GM12878 (cell line): ENCODE measurements around the gene P2RX2. TPM values are rescaled to one million over a fixed set of nuclear protein-coding genes. Genes with fewer than 3 reads are reported as not detected.

Experiments
- ATAC-seq: fragments of 200-7000 bp; cut with Tn5 transposase; 3 replicates; pipeline ENCODE4 v1.9.1; 2020; ENCODE audit warnings: mild to moderate bottlenecking, moderate library complexity
- BruUV-seq: library from RNA; stranded (reverse); fragments of 400-500 nt; replicated peaks from 2 replicates; lab custom pipeline; 2021; lab: Mats Ljungman, UMichigan
- CTCF ChIA-PET: fragments of 300-600 bp; sonication (Branson Sonifier 250); formaldehyde crosslinking; extraction: SDS; loops from one replicate; lab custom pipeline; 2021; ENCODE audit warnings: inconsistent platforms; lab: Yijun Ruan, JAX
- POLR2A ChIA-PET: fragments of 350-600 bp; formaldehyde crosslinking; extraction: SDS; loops from one replicate; lab custom pipeline; 2021; ENCODE audit warnings: inconsistent platforms; lab: Charles Lee
- RAD21 ChIA-PET: fragments of 300-600 bp; sonication (Branson Sonifier 250); formaldehyde crosslinking; loops from one replicate; lab custom pipeline; 2023; ENCODE audit warnings: antibody characterized with exemption; ENCODE audit not compliant: unreplicated experiment; lab: Charles Lee
- SMC1A ChIA-PET: fragments of 300-600 bp; sonication (Branson Sonifier 250); formaldehyde crosslinking; loops from one replicate; lab custom pipeline; 2023; ENCODE audit not compliant: unreplicated experiment, uncharacterized antibody; lab: Charles Lee
- DNase-seq: peaks from one replicate; pipeline ENCODE4 v3.0.0-alpha.2; 2011; ENCODE audit warnings: low read depth, low spot score
- FAIRE-seq: peaks from 3 replicates; lab custom pipeline; 2011; peaks lifted over from hg19 to GRCh38; lab: Jason Lieb, UNC
- H2AFZ ChIP-seq: 2 replicates; pipeline ENCODE4 v1.6.0; 2011; ENCODE audit warnings: low read depth, low read length, control low read depth; ENCODE audit not compliant: control insufficient read depth
- H3K27ac ChIP-seq: 2 replicates; pipeline ENCODE4 v1.5.1; 2011; ENCODE audit warnings: control low read depth; ENCODE audit not compliant: control insufficient read depth, insufficient read depth
- H3K27me3 ChIP-seq, 2 experiments: replicated peaks in 1 of 2; 2 replicates each; pipeline versions ENCODE4 v1.6.0 to v1.6.1; 2011; ENCODE audit warnings: low read length in 1 of 2; ENCODE audit not compliant: control insufficient read depth in 2 of 2, insufficient read depth in 2 of 2
- H3K36me3 ChIP-seq, 2 experiments: 2 replicates each; pipeline ENCODE4 v1.5.1; 2011; ENCODE audit warnings: low read length in 1 of 2; ENCODE audit not compliant: control insufficient read depth in 2 of 2, insufficient read depth in 2 of 2
- H3K4me1 ChIP-seq: 2 replicates; pipeline ENCODE4 v1.6.1; 2011; ENCODE audit warnings: mild to moderate bottlenecking, low read length, moderate library complexity, mixed read lengths; ENCODE audit not compliant: control insufficient read depth, insufficient read depth
- H3K4me2 ChIP-seq: 2 replicates; pipeline ENCODE4 v1.6.0; 2011; ENCODE audit warnings: control low read depth; ENCODE audit not compliant: control insufficient read depth, insufficient read depth
- H3K4me3 ChIP-seq: fragments of 200-600 bp; sonication (generic); 2 replicates; pipeline ENCODE4 v1.5.1; 2016
- H3K79me2 ChIP-seq: 2 replicates; pipeline ENCODE4 v1.6.0; 2011; ENCODE audit warnings: low read length; ENCODE audit not compliant: control insufficient read depth, insufficient read depth
- H3K9ac ChIP-seq: 2 replicates; pipeline ENCODE4 v1.8.0; 2011; ENCODE audit warnings: low read length, control low read depth, mixed read lengths; ENCODE audit not compliant: control insufficient read depth, insufficient read depth
- H3K9me3 ChIP-seq: replicated peaks from 3 replicates; pipeline ENCODE4 v1.5.1; 2011; ENCODE audit warnings: mild to moderate bottlenecking, low read length; ENCODE audit not compliant: control insufficient read depth, insufficient read depth
- H4K20me1 ChIP-seq: 2 replicates; pipeline ENCODE4 v1.6.0; 2011; ENCODE audit not compliant: control insufficient read depth, insufficient read depth
- NBN ChIP-seq: fragments of 450-650 bp; IDR thresholded peaks from 2 replicates; pipeline ENCODE4 v1.6.1; 2016
- NFYA ChIP-seq: IDR thresholded peaks from 2 replicates; pipeline ENCODE4 v1.6.1; 2011; ENCODE audit warnings: low read depth, mild to moderate bottlenecking, low read length, improper control_type of control experiment, borderline replicate concordance
- WGBS: methylation state at CpG from one replicate; pipeline ENCODE4 v1.1.6; 2016; ENCODE audit warnings: low lambda C conversion rate; ENCODE audit not compliant: insufficient replicate concordance, insufficient coverage; ENCODE audit errors: missing lambda C conversion rate; 5-methylcytosine and 5-hydroxymethylcytosine counted together
- in situ Hi-C: fragments of 300-500 bp; cut with MboI; formaldehyde crosslinking; loops from 9 replicates; pipeline ENCODE4 v1.14.3; 2018; ENCODE audit warnings: mixed read lengths
- intact Hi-C: fragments of 100-400 bp; cut with micrococcal nuclease; formaldehyde crosslinking; loops from one replicate; pipeline ENCODE4 v1.14.2; 2022; ENCODE audit not compliant: unreplicated experiment
- polyA plus RNA-seq, 11 experiments: library from polyadenylated mRNA; depleted of rRNA in 4 of 11; unstranded in 6 of 11; stranded (reverse) in 5 of 11; fragments of >200 nt; fragmentation: Nextera tagmentation in 4 of 11; fragmentation: Illumina TruSeq in 1 of 11; extraction: Ambion mirVana in 4 of 11; extraction: Trizol in 1 of 11; gene quantifications; 1 replicate in 1 of 11; 2 replicates in 10 of 11; pipeline versions ENCODE4 v1.2.1 to v1.2.3, GENCODE V29; 2011 to 2016; ENCODE audit warnings: inconsistent platforms in 2 of 11, missing spikeins in 2 of 11, low read depth in 1 of 11
- total RNA-seq, 4 experiments: library from RNA; depleted of rRNA in 3 of 4; stranded (reverse); fragments of >200 nt in 3 of 4; fragmentation: Illumina TruSeq in 1 of 4; extraction: Trizol in 1 of 4; gene quantifications; 2 replicates each; pipeline versions ENCODE4 v1.2.1 to v1.2.3, GENCODE V29; 2013 to 2021
- TF ChIP-seq, protein P1 (sequence below): fragments of 150-350 bp; IDR thresholded peaks from 2 replicates; pipeline ENCODE4 v1.6.1; 2016; ENCODE audit warnings: low read depth, low read length

P2RX2 gene
- total and polyA plus RNA-seq, 10 of the 15 experiments (the other 5 are each of a cell fraction or from before 2014, with no cell fraction given) = not detected

DNA sequence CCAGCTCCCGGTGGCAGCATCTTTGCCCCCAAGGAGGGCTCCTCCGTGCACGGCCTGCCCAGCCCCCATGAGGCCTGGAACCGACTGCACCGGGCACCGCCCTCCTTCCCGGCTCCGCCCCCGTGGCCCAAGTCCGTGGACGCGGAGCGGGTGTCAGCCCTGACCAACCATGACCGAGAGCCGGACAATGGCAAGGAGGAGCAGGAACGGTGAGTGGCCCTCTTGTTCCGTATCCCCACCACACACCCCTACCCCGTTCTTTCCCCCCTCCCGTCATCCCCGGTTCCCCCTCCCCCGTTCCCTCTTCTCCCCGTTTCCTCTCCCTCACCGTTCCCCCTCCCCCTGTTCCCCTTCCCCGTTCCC, 36.5 kb upstream of the P2RX2 start:
- FAIRE-seq (no peak), ATAC-seq (no peak), DNase-seq (no peak)
- intact Hi-C loops (no loop called here), in situ Hi-C loops (no loop called here)
- Histone ChIP-seq H2AFZ (no peak overlapping the region), H3K9me3 (no peaks in the 10 kb centered on the region), H3K79me2 (no peaks in the 10 kb centered on the region), H3K4me2 (no peak overlapping the region), H3K9ac (no peak overlapping the region), H3K36me3 (peaks cover 0 to 2% of the 10 kb centered on the region in 2 experiments; a peak in 1 of 4 replicates), H4K20me1 (no peaks in the 10 kb centered on the region), H3K4me1 (no peaks in the 10 kb centered on the region), H3K4me3 (no peak overlapping the region), H3K27ac (no peak overlapping the region), H3K27me3 (no peaks in the 10 kb centered on the region)
- TF ChIP-seq, protein P1, sequence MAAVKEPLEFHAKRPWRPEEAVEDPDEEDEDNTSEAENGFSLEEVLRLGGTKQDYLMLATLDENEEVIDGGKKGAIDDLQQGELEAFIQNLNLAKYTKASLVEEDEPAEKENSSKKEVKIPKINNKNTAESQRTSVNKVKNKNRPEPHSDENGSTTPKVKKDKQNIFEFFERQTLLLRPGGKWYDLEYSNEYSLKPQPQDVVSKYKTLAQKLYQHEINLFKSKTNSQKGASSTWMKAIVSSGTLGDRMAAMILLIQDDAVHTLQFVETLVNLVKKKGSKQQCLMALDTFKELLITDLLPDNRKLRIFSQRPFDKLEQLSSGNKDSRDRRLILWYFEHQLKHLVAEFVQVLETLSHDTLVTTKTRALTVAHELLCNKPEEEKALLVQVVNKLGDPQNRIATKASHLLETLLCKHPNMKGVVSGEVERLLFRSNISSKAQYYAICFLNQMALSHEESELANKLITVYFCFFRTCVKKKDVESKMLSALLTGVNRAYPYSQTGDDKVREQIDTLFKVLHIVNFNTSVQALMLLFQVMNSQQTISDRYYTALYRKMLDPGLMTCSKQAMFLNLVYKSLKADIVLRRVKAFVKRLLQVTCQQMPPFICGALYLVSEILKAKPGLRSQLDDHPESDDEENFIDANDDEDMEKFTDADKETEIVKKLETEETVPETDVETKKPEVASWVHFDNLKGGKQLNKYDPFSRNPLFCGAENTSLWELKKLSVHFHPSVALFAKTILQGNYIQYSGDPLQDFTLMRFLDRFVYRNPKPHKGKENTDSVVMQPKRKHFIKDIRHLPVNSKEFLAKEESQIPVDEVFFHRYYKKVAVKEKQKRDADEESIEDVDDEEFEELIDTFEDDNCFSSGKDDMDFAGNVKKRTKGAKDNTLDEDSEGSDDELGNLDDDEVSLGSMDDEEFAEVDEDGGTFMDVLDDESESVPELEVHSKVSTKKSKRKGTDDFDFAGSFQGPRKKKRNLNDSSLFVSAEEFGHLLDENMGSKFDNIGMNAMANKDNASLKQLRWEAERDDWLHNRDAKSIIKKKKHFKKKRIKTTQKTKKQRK = no peak
- TF ChIP-seq NFYA (no peak), NBN (no peak)
- ChIA-PET CTCF (no interaction called here), RAD21 (no interaction called here), SMC1A (no interaction called here), POLR2A (no interaction called here)
- 92% methylated on average over 15 of the region's 24 CpGs for WGBS
- no TSS peak for BruUV-seq
